Gastrocnemius medialis (tissue), 4 donors: Measurements from ENCODE around the gene TMPRSS9.

Source experiments
- CTCF ChIP-seq, 5 experiments: fragments of 450-650 bp in 3 of 5; fragments of 200-600 bp in 2 of 5; sonication (generic) in 2 of 5; IDR thresholded peaks in 4 of 5; conservative IDR thresholded peaks in 1 of 5; 1 replicate in 4 of 5; 2 replicates in 1 of 5; pipeline ENCODE4 v1.5.1; 2016 to 2019; ENCODE audit warnings: antibody characterized with exemption in 5 of 5, mild to moderate bottlenecking in 3 of 5, moderate library complexity in 3 of 5
- POLR2A ChIP-seq, 2 donors: fragments of 450-650 bp; IDR thresholded peaks; one replicate each; pipeline ENCODE4 v1.6.1; 2017; ENCODE audit warnings: antibody characterized with exemption in 2 of 2, mild to moderate bottlenecking in 2 of 2, moderate library complexity in 2 of 2

GRCh38 chr19:2331601-2332246 is 28.3 kb upstream of the TMPRSS9 start:
- TF ChIP-seq CTCF (IDR thresholded peaks at IDR 0.05 in 4 of 5, conservative IDR thresholded peaks at IDR 0.05 in 1 of 5) (no peak), POLR2A (IDR thresholded peaks at IDR 0.05) (no peak)
